PC-3 (cell line): ENCODE results near the gene ZEB2. TPM values are rescaled to one million over a fixed set of nuclear protein-coding genes. Genes with fewer than 3 reads are reported as not detected.

Source experiments
- ATAC-seq: fragments of 200-7000 bp; cut with Tn5 transposase; 2 replicates; pipeline ENCODE4 v1.9.1; 2020; ENCODE audit warnings: mild to moderate bottlenecking, moderate library complexity
- BruUV-seq: library from RNA; stranded (reverse); fragments of 400-500 nt; replicated peaks from 2 replicates; lab custom pipeline; 2021; lab: Mats Ljungman, UMichigan
- CTCF ChIA-PET: fragments of 300-600 bp; sonication (Branson Sonifier 250); formaldehyde crosslinking; loops from one replicate; lab custom pipeline; 2022; ENCODE audit warnings: antibody characterized with exemption; lab: Charles Lee
- POLR2A ChIA-PET: fragments of 300-600 bp; sonication (Branson Sonifier 250); formaldehyde crosslinking; loops from one replicate; lab custom pipeline; 2022; ENCODE audit warnings: antibody characterized with exemption; ENCODE audit not compliant: unreplicated experiment; lab: Charles Lee
- DNase-seq: peaks from one replicate; pipeline ENCODE4 v3.0.0-alpha.2; 2015
- H2AFZ ChIP-seq: fragments of 300-600 bp; sonication (generic); 2 replicates; pipeline ENCODE4 v1.6.0; 2016; ENCODE audit warnings: antibody characterized with exemption, low read length
- H3F3A ChIP-seq: fragments of 300-600 bp; sonication (generic); one replicate; pipeline ENCODE4 v1.6.0; 2017; ENCODE audit warnings: antibody characterized with exemption, low read length, control low read depth, mild to moderate bottlenecking; ENCODE audit not compliant: unreplicated experiment
- H3K27ac ChIP-seq: fragments of 300-600 bp; sonication (generic); 2 replicates; pipeline ENCODE4 v1.5.1; 2016; ENCODE audit warnings: mild to moderate bottlenecking, low read length
- H3K27me3 ChIP-seq: fragments of 300-600 bp; sonication (generic); 2 replicates; pipeline ENCODE4 v1.6.1; 2016; ENCODE audit warnings: low read length, mixed read lengths
- H3K36me3 ChIP-seq: fragments of 300-600 bp; sonication (generic); 2 replicates; pipeline ENCODE4 v1.6.1; 2016; ENCODE audit warnings: low read depth, mixed run types, low read length, mixed read lengths
- H3K4me1 ChIP-seq: fragments of 300-600 bp; sonication (generic); 2 replicates; pipeline ENCODE4 v1.5.1; 2016; ENCODE audit warnings: low read length; ENCODE audit not compliant: insufficient read depth
- H3K4me2 ChIP-seq: fragments of 300-600 bp; sonication (generic); 2 replicates; pipeline ENCODE4 v1.6.0; 2016; ENCODE audit warnings: low read length
- H3K4me3 ChIP-seq: fragments of 300-600 bp; sonication (generic); 2 replicates; pipeline ENCODE4 v1.5.1; 2016; ENCODE audit warnings: mild to moderate bottlenecking, low read length, mixed read lengths
- H3K79me2 ChIP-seq: fragments of 300-600 bp; sonication (generic); 2 replicates; pipeline ENCODE4 v1.6.1; 2017; ENCODE audit warnings: low read length, mixed read lengths
- H3K9ac ChIP-seq: fragments of 300-600 bp; sonication (generic); 2 replicates; pipeline ENCODE4 v1.6.0; 2016; ENCODE audit warnings: mild to moderate bottlenecking, low read length
- H3K9me2 ChIP-seq: fragments of 300-600 bp; sonication (generic); replicated peaks from 2 replicates; pipeline ENCODE4 v1.6.1; 2016; ENCODE audit warnings: mixed run types, low read length, mixed read lengths
- H3K9me3 ChIP-seq: fragments of 300-600 bp; sonication (generic); 2 replicates; pipeline ENCODE4 v1.6.1; 2016; ENCODE audit warnings: low read length, mixed read lengths
- H4K20me1 ChIP-seq: fragments of 300-600 bp; sonication (generic); 2 replicates; pipeline ENCODE4 v1.6.1; 2016; ENCODE audit warnings: low read length, mixed read lengths
- EZH2 ChIP-seq: fragments of 300-600 bp; sonication (generic); IDR thresholded peaks from one replicate; pipeline ENCODE4 v1.6.1; 2017; ENCODE audit warnings: antibody characterized with exemption, mild to moderate bottlenecking, low read length; ENCODE audit not compliant: unreplicated experiment
- EZH2phosphoT487 ChIP-seq: fragments of 300-600 bp; sonication (generic); IDR thresholded peaks from 2 replicates; pipeline ENCODE4 v1.6.1; 2018; ENCODE audit warnings: mild to moderate bottlenecking, antibody characterized with exemption, low read length, borderline replicate concordance
- intact Hi-C: fragments of 100-400 bp; cut with micrococcal nuclease; formaldehyde crosslinking; loops from 2 replicates; pipeline ENCODE4 v1.9.0; 2023
- total RNA-seq: library from RNA; depleted of rRNA; stranded (reverse); fragments of >200 nt; gene quantifications from 2 replicates; pipeline ENCODE4 v1.2.3, GENCODE V29; 2014
- TF ChIP-seq, protein P1 (sequence below): fragments of 300-600 bp; sonication (generic); conservative IDR thresholded peaks from 2 replicates; pipeline ENCODE4 v1.5.1; 2017; ENCODE audit warnings: antibody characterized with exemption, low read depth, mild to moderate bottlenecking, low read length

Gene ZEB2
- total RNA-seq, 1 experiment from 2014 or later: 1.1 TPM

DNA sequence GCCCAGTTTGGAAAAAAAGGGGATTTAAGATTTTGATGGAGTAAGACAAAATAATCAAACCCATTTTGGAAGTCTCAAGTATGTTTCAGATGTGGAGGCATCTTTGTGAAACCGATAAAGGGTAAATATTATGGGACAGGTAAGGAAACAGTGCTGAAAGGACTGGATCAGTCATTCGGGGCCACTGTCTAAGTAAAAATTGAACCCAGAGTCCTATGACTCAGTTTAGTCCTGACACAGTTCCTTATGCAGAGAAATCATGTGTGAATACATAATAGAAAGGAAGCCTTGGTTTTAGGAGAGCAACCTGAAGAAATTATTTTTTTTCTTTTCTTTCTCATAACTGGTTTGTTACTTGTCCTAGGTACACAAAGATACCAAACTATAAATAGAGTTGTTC, 15.4 kb upstream of the ZEB2 start:
- no peaks in the 10 kb centered on the region for H3K36me3 ChIP-seq
- BruUV-seq: no TSS peak
- no peak overlapping the region for H3K9ac ChIP-seq
- DNase-seq (no peak), ATAC-seq (no peak)
- H3F3A ChIP-seq: no peaks in the 10 kb centered on the region
- no peak overlapping the region for H3K27ac ChIP-seq
- H3K4me2 ChIP-seq: no peak overlapping the region
- no peaks in the 10 kb centered on the region for H3K9me2 ChIP-seq
- H4K20me1 ChIP-seq: no peaks in the 10 kb centered on the region
- ChIA-PET CTCF (no interaction called here), POLR2A (no interaction called here)
- H2AFZ ChIP-seq: no peak overlapping the region
- TF ChIP-seq EZH2: no peak
- TF ChIP-seq, protein P1, sequence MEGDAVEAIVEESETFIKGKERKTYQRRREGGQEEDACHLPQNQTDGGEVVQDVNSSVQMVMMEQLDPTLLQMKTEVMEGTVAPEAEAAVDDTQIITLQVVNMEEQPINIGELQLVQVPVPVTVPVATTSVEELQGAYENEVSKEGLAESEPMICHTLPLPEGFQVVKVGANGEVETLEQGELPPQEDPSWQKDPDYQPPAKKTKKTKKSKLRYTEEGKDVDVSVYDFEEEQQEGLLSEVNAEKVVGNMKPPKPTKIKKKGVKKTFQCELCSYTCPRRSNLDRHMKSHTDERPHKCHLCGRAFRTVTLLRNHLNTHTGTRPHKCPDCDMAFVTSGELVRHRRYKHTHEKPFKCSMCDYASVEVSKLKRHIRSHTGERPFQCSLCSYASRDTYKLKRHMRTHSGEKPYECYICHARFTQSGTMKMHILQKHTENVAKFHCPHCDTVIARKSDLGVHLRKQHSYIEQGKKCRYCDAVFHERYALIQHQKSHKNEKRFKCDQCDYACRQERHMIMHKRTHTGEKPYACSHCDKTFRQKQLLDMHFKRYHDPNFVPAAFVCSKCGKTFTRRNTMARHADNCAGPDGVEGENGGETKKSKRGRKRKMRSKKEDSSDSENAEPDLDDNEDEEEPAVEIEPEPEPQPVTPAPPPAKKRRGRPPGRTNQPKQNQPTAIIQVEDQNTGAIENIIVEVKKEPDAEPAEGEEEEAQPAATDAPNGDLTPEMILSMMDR: no peak
- TF ChIP-seq EZH2phosphoT487: no peak
- H3K79me2 ChIP-seq: no peaks in the 10 kb centered on the region
- intact Hi-C loops: no loop called here
- H3K9me3 ChIP-seq: no peaks in the 10 kb centered on the region
- peaks cover 14% of the 10 kb centered on the region for H3K4me1 ChIP-seq
- H3K27me3 ChIP-seq: no peaks in the 10 kb centered on the region
- H3K4me3 ChIP-seq: no peak overlapping the region

DNA sequence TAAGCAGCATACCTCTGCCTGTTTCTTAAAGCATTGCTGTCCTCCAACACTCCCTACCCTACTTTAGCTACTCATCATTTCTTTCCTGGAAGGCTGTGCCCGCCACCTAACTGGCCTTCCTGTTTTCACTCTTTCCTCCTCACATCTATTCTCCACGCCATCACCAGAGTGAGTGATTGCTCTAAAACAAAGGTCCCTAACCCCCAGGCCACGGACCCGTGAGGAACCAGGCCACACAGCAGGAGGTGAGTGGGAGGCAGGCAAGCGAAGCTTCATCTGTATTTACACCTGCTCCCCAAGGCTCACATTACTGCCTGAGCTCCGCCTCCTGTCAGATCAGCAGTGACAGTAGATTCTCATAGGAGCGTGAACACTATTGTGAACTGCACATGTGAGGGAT, 13.3 kb upstream of the ZEB2 start:
- H3F3A ChIP-seq: no peaks in the 10 kb centered on the region
- no peak for ATAC-seq
- no peak for DNase-seq
- H4K20me1 ChIP-seq: no peaks in the 10 kb centered on the region
- H3K4me2 ChIP-seq: no peak overlapping the region
- H3K27ac ChIP-seq: no peak overlapping the region
- no peaks in the 10 kb centered on the region for H3K27me3 ChIP-seq
- intact Hi-C loops: loop anchor here (5.0 kb wide), 1 partner anchor 201 kb away; a partner anchor contains a TSS
- TF ChIP-seq EZH2phosphoT487 (no peak), EZH2 (no peak)
- TF ChIP-seq, protein P1: no peak
- BruUV-seq: no TSS peak
- H3K4me1 ChIP-seq: peaks cover 22% of the 10 kb centered on the region
- H2AFZ ChIP-seq: no peak overlapping the region
- no peaks in the 10 kb centered on the region for H3K9me3 ChIP-seq
- no peak overlapping the region for H3K4me3 ChIP-seq
- CTCF ChIA-PET: no interaction called here
- H3K36me3 ChIP-seq: no peaks in the 10 kb centered on the region
- POLR2A ChIA-PET: interaction anchor here (0.6 kb wide), 1 partner anchor 751 kb away, joined by 3 read pairs; no protein-coding TSS in a partner anchor
- H3K9me2 ChIP-seq: no peaks in the 10 kb centered on the region
- no peaks in the 10 kb centered on the region for H3K79me2 ChIP-seq
- no peak overlapping the region for H3K9ac ChIP-seq

DNA sequence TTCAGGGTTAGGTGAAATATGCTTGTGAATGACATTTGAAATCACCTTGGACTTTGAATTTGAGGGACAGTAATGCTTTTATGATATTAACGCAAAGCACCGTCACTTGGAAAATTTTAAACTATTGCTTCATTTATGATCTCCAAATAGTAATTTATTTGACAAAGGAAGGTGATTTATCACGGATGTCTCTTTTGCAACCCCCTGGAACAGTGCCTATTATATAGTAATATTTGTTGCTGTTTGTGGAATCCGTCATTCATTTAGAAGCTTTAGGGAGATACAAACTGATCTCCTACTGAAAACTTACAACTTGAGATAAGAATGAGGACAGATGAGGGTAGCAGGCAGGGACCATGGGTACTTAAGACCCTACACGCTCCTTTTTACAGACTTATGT, 10.7 kb upstream of the ZEB2 start:
- Histone ChIP-seq H3K27me3 (no peaks in the 10 kb centered on the region), H3K79me2 (no peaks in the 10 kb centered on the region), H3K4me1 (peaks cover 22% of the 10 kb centered on the region), H3K4me2 (peak overlapping the region; percentile 73), H3K4me3 (peak overlapping the region; percentile 4; the same call in 1 of the 2 replicates), H4K20me1 (no peaks in the 10 kb centered on the region), H3F3A (no peaks in the 10 kb centered on the region), H3K9me3 (no peaks in the 10 kb centered on the region), H3K9ac (no peak overlapping the region), H3K36me3 (no peaks in the 10 kb centered on the region), H3K9me2 (no peaks in the 10 kb centered on the region), H3K27ac (peak overlapping the region; percentile 50), H2AFZ (peak overlapping the region; percentile 13)
- intact Hi-C loops: loop anchor here (5.0 kb wide), 1 partner anchor 198 kb away; a partner anchor contains a TSS
- no TSS peak for BruUV-seq
- DNase-seq (peak; percentile 61), ATAC-seq (peak; percentile 34)
- POLR2A ChIA-PET: interaction anchor here (0.6 kb wide), 1 partner anchor 1774 kb away, joined by 5 read pairs; no protein-coding TSS in a partner anchor
- CTCF ChIA-PET: no interaction called here
- TF ChIP-seq EZH2phosphoT487 (no peak), EZH2 (no peak)
- TF ChIP-seq, protein P1: no peak
